ENCODE measurements around the gene OR10K2. TPM values are rescaled to one million over a fixed set of nuclear protein-coding genes. Genes with fewer than 3 reads are reported as not detected.

Gene OR10K2
- total and polyA plus RNA-seq, 8 donors: not detected

- peaks cover 0 to 3% (median 0%) of the 10 kb centered on the region in 4 donors for H3K27me3 ChIP-seq
- intact Hi-C loops (cut with DNase I): no loop called here
- ATAC-seq: no peak
- no peak within 1 kb of the TSS for H3K27ac ChIP-seq
- H3K9me3 ChIP-seq: no peaks in the 10 kb centered on the region
- DNase-seq: no peak
- no peaks in the 10 kb centered on the region for H3K4me1 ChIP-seq
- no peak for FAIRE-seq
- H3K36me3 ChIP-seq: no peaks in the 10 kb centered on the region
- no peak for TF ChIP-seq CTCF (IDR thresholded peaks at IDR 0.05)
- 53 to 56% methylated on average over 5 of the region's 5 CpGs for WGBS, 2 donors
- no peak within 1 kb of the TSS for H3K4me3 ChIP-seq
These were observed 27.1 kb downstream of the OR10K2 start, which contains the start of gene OR10T2 for GRCh38 chr1:158398818-158399514. Gene OR10T2, minus strand, starts transcription at chr1:158399466. Its CDS starts 0 bp downstream, at chr1:158399466.

- no peak for FAIRE-seq
- DNase-seq: no peak
- intact Hi-C loops (cut with DNase I): no loop called here
- no peak for ATAC-seq
- no peaks in the 10 kb centered on the region for H3K4me1 ChIP-seq
- TF ChIP-seq CTCF (IDR thresholded peaks at IDR 0.05): no peak
- no peaks in the 10 kb centered on the region for H3K9me3 ChIP-seq
- H3K27me3 ChIP-seq: peaks cover 0 to 3% (median 0%) of the 10 kb centered on the region in 4 donors
- H3K27ac ChIP-seq: no peak overlapping the region
- no peak overlapping the region for H3K4me3 ChIP-seq
- H3K36me3 ChIP-seq: no peaks in the 10 kb centered on the region
- WGBS, 2 donors: 67 to 79% methylated on average over 3 of the region's 3 CpGs
These were observed 29.4 kb downstream of the OR10K2 start for GRCh38 chr1:158396646-158397045.

GRCh38 chr1:158393476-158393875 lies 32.6 kb downstream of the OR10K2 start:
- ATAC-seq: no peak
- intact Hi-C loops (cut with DNase I): no loop called here
- Histone ChIP-seq H3K36me3 (no peaks in the 10 kb centered on the region), H3K27me3 (peaks cover 0 to 3% (median 0%) of the 10 kb centered on the region in 4 donors), H3K4me3 (no peak overlapping the region), H3K27ac (no peak overlapping the region), H3K9me3 (no peaks in the 10 kb centered on the region), H3K4me1 (no peaks in the 10 kb centered on the region)
- no peak for FAIRE-seq
- WGBS, 2 donors: 74 to 80% methylated on average over 5 of the region's 5 CpGs
- no peak for TF ChIP-seq CTCF (IDR thresholded peaks at IDR 0.05)
- DNase-seq: no peak

- intact Hi-C loops (cut with DNase I): no loop called here
- no peak for TF ChIP-seq CTCF (IDR thresholded peaks at IDR 0.05)
- Histone ChIP-seq H3K27me3 (peaks cover 0 to 3% (median 0%) of the 10 kb centered on the region in 4 donors), H3K27ac (no peak overlapping the region), H3K4me3 (no peak overlapping the region), H3K9me3 (no peaks in the 10 kb centered on the region), H3K4me1 (no peaks in the 10 kb centered on the region), H3K36me3 (no peaks in the 10 kb centered on the region)
- DNase-seq (no peak), FAIRE-seq (no peak), ATAC-seq (no peak)
These were observed 34.9 kb downstream of the OR10K2 start for GRCh38 chr1:158391099-158391498.

GRCh38 chr1:158390331-158390730 lies 35.7 kb downstream of the OR10K2 start:
- Histone ChIP-seq H3K27me3 (peaks cover 0 to 3% (median 0%) of the 10 kb centered on the region in 4 donors), H3K9me3 (no peaks in the 10 kb centered on the region), H3K4me1 (no peaks in the 10 kb centered on the region), H3K4me3 (no peak overlapping the region), H3K27ac (no peak overlapping the region), H3K36me3 (no peaks in the 10 kb centered on the region)
- FAIRE-seq (no peak), DNase-seq (no peak), ATAC-seq (no peak)
- no peak for TF ChIP-seq CTCF (IDR thresholded peaks at IDR 0.05)
- intact Hi-C loops (cut with DNase I): no loop called here
- 8 to 27% methylated on average over 1 of the region's 1 CpG for WGBS, 2 donors
